ENCODE data around the gene EFHD2. TPM values are rescaled to one million over a fixed set of nuclear protein-coding genes. Genes with fewer than 3 reads are reported as not detected.

EFHD2 gene
- total RNA-seq, 1 experiment from 2014 or later = 169 TPM

DNA sequence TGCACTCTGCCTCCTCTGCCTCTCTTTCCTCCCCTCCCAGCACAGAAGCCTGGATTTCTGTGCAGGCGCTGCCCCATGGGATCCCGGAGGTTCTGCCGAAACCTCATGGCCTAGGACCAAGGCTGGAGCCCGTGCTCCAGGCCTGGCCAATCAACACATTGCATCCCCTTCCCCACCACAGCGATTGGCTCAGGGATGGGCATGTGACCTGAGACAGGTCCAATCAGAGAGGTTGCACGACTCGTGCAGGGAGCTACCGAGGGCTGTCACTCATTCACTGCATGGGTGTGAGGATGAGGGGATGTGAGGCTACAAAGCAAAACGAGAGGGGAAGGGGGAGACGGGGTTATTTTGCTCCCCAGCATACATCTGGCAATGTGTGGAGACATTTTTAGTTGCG, 62.9 kb downstream of the EFHD2 start:
- DNase-seq (ENCODE audit: low read depth) = no peak

DNA sequence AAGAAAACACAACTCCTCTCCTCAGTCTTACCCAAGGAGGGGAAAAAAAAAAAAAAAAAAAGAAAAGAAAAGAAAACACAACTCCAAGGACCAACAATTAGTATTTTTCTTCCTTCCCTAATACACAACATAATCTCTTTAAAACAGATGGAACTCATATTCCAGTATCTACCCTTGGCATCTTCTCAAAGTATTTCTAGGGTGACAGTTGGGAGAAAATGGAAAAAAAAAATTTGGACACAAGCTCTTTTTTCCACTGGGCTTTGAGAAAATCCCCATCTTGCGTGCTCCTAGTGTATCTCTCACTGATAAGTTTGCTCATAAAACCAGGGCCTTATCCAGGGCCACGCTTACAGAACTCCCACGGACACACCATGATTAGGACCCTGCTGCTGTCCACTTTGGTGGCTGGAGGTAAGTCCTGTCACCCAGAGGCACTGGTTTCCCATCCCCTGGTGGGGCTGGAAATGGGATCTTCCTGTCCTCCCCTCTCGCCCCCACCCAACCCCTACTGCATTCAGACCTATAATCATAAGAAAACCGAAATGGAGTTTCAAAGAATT, 66.1 kb downstream of the EFHD2 start, which contains the start of gene CELA2B:
Gene CELA2B, plus strand, starts transcription at position 353 of the 563 bp plus-strand sequence. Its CDS starts 22 bp downstream, at position 375.
- DNase-seq (ENCODE audit: low read depth) = no peak

DNA sequence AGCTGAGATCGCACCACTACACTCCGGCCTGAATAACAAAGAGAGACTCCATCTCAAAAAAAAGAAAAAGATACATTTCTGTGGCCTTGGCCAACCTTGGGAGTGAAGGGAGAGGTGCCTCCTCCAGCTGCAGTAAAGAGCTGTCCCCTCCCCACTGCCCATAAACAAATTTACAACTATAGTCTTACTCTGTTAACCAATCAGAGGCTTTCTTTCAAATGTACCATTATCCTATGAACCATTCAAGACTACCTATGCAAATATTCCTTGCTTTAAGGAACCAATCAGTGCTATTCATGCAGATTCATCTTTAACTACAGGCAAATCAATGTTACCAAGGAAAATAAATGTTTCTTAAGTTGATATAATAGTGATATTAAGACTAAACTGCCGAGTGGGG, 67.2 kb downstream of the EFHD2 start:
- no peak for DNase-seq (ENCODE audit: low read depth)

DNA sequence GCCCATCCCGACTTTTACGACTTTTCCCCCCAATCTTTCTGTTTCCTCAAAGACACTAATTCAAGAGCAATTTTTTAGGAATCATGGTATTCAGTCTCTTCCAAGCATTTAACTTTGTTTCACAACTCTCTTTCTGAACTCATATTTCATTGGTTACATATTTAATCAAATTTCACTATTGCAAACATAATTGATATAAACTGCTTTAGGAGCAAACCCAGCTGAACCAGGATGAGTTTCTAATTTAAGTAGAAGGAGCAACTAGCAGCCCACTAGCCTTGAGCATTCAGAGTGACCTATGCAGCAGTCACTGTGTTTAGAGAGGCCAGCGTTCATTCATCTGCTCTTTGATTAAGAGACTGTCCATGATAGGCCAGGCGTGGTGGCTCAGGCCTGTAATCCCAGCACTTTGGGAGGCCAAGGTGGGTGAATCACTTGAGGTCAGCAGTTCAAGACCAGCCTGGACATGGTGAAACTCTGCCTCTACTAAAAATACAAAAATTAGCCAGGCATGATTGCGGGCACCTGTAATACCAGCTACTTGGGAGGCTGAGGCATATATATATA, 68.0 kb downstream of the EFHD2 start:
- DNase-seq (ENCODE audit: low read depth) = no peak

Other genes starting within 250 kb of the EFHD2 start
- 0.87 and 1.4 TPM in 2 replicates for gene FHAD1, start 162.7 kb upstream of the EFHD2 start, total RNA-seq (2014; rRNA removed; shearing (Covaris generic))
- gene CTRC, start 28.6 kb downstream of the EFHD2 start, total RNA-seq (2014; rRNA removed; shearing (Covaris generic)) = not detected in 2 replicates
- gene CELA2A, start 46.8 kb downstream of the EFHD2 start, total RNA-seq (2014; rRNA removed; shearing (Covaris generic)) = not detected in 2 replicates
- not detected in 2 replicates for gene CELA2B, start 66.2 kb downstream of the EFHD2 start, total RNA-seq (2014; rRNA removed; shearing (Covaris generic))
- 3.1 and 6.2 TPM in 2 replicates for gene CASP9, start 114.3 kb downstream of the EFHD2 start, total RNA-seq (2014; rRNA removed; shearing (Covaris generic))
- gene DNAJC16, start 117.0 kb downstream of the EFHD2 start, total RNA-seq (2014; rRNA removed; shearing (Covaris generic)) = 7.3 and 10.5 TPM in 2 replicates
- gene AGMAT, start 175.2 kb downstream of the EFHD2 start, total RNA-seq (2014; rRNA removed; shearing (Covaris generic)) = not detected in 2 replicates
- gene DDI2, start 207.6 kb downstream of the EFHD2 start, total RNA-seq (2014; rRNA removed; shearing (Covaris generic)) = 12.4 and 13.8 TPM in 2 replicates

Data from HT1080 (cell line).